Left ventricle myocardium inferior (tissue), 1 donor: ENCODE data around the gene PANK4. TPM values are rescaled to one million over a fixed set of nuclear protein-coding genes. Genes with fewer than 3 reads are reported as not detected.

Source experiments
- DNase-seq: peaks from one replicate; pipeline ENCODE4 v3.0.0-alpha.2; 2020
- H3K27ac ChIP-seq: fragments of 200-600 bp; replicated peaks from 2 replicates; pipeline ENCODE4 v1.8.0; 2021
- H3K27me3 ChIP-seq: fragments of 200-600 bp; 2 replicates; pipeline ENCODE4 v1.8.0; 2021; ENCODE audit warnings: low read depth
- H3K36me3 ChIP-seq: fragments of 200-600 bp; 2 replicates; pipeline ENCODE4 v1.8.0; 2021
- H3K4me1 ChIP-seq: fragments of 200-600 bp; 2 replicates; pipeline ENCODE4 v1.8.0; 2021
- H3K4me3 ChIP-seq: fragments of 200-600 bp; 2 replicates; pipeline ENCODE4 v1.8.0; 2021; ENCODE audit warnings: mild to moderate bottlenecking, moderate library complexity
- H3K9me3 ChIP-seq: fragments of 200-600 bp; replicated peaks from 2 replicates; pipeline ENCODE4 v1.8.0; 2021
- intact Hi-C: fragments of 100-400 bp; cut with micrococcal nuclease; formaldehyde crosslinking; loops from one replicate; pipeline ENCODE4 v1.11.0; 2022
- total RNA-seq: library from RNA; stranded (reverse); fragmentation: NEBNext Ultra II Directional; extraction: Animal tissue kit (Norgen Biotek cat#: 25700); gene quantifications from one replicate; pipeline ENCODE4 v1.2.1, GENCODE V29; 2021
- TF ChIP-seq, protein P1 (sequence below): fragments of 200-600 bp; IDR thresholded peaks from 2 replicates; pipeline ENCODE4 v1.8.0; 2021; ENCODE audit warnings: antibody characterized with exemption, mild to moderate bottlenecking, borderline replicate concordance
- donor health status: DM: no; HTN: yes; CAD: no; lungs with severe emphysema.

Gene PANK4
- total RNA-seq, 1 donor from 2014 or later, result 42.8 TPM

DNA sequence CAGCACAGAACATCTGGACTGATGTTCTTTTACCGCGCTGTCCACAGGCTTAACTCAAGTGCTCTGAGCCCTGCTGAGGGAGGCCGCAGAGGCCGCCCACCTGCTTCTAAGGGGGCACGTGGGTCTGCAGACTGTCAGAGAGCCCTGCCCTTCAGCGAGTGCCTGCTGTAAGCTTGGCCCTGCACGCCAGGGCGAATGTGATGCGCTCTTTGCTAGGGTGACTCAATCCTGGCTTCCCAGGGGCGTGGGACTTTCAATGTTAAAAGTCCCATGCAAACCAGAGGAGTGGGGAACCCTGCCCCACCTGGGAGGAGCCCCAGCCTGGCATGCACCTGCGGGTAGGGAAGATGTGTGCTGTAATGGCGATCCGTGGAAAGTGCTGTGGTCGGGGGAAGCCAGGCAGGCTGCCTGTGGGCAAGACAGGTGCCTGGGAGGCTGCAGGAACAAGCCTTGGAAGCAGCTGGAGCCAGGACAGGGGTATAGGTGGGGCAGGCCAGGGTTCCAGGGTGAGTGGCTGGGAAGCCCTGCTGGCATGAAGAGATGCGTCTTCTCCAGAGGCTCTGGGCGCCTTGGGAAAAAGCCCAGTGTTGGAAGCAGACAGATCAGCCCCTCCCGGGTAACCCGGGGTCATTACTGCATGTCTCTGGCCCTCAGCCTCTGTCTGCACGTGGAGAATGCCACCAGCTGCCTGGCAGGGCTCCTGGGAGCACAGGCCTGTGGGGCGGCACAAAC is 594 bp upstream of the PANK4 start:
- Histone ChIP-seq H3K27me3 (peaks cover 15% of the 10 kb centered on the region), H3K36me3 (no peaks in the 10 kb centered on the region), H3K4me3 (peak overlapping the region; percentile 96), H3K27ac (peak overlapping the region; percentile 92), H3K9me3 (no peaks in the 10 kb centered on the region), H3K4me1 (peaks cover 81% of the 10 kb centered on the region)
- DNase-seq, result peak; percentile 78
- intact Hi-C loops, result no loop called here
- TF ChIP-seq, protein P1, sequence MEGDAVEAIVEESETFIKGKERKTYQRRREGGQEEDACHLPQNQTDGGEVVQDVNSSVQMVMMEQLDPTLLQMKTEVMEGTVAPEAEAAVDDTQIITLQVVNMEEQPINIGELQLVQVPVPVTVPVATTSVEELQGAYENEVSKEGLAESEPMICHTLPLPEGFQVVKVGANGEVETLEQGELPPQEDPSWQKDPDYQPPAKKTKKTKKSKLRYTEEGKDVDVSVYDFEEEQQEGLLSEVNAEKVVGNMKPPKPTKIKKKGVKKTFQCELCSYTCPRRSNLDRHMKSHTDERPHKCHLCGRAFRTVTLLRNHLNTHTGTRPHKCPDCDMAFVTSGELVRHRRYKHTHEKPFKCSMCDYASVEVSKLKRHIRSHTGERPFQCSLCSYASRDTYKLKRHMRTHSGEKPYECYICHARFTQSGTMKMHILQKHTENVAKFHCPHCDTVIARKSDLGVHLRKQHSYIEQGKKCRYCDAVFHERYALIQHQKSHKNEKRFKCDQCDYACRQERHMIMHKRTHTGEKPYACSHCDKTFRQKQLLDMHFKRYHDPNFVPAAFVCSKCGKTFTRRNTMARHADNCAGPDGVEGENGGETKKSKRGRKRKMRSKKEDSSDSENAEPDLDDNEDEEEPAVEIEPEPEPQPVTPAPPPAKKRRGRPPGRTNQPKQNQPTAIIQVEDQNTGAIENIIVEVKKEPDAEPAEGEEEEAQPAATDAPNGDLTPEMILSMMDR, result no peak

GRCh38 chr1:2525572-2525919 is 850 bp downstream of the PANK4 start:
- Histone ChIP-seq H3K4me1 (peaks cover 82% of the 10 kb centered on the region), H3K27me3 (peaks cover under 1% of the 10 kb centered on the region), H3K4me3 (peak overlapping the region; percentile 96), H3K9me3 (no peaks in the 10 kb centered on the region), H3K36me3 (peaks cover 12% of the 10 kb centered on the region), H3K27ac (peak overlapping the region; percentile 92)
- TF ChIP-seq, protein P1, result no peak
- no peak for DNase-seq
- intact Hi-C loops, result no loop called here

DNA sequence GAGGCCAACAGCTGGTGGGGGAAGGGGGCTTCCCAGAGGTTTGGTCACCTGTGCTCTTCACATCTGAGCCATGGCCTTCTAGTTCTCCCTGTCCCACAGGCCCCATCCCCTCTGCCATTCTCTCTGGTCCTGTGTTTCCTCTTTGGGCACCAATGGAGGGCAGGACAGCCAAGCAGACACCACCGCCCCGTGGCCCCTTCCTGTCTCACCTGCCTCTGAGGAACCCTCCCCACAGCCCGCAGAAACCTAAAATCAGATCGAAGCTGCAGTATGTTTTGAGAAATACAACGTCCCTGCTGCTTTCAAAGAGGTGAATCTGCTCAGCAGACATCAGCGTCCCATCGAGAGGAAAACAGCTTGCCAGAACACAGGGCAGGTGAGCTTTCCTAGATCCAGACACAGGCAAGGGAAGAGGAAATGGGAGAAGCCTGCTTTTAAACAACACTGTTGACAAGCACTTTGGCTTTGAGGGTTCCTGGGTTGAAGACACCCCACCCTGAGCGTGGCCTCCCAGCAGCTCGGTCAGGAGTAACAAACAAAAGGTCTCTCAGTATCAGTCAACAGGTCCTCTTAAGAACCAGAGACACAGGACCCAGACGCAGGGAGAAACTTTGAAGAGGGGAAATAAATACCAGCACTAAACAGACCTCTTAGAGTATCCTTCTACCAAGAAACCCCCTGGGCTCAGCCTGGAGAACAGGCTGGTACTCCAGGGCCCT is 2.3 kb downstream of the PANK4 start:
- TF ChIP-seq, protein P1, result no peak
- Histone ChIP-seq H3K27ac (no peak overlapping the region), H3K4me3 (peak overlapping the region; percentile 96), H3K4me1 (peaks cover 70% of the 10 kb centered on the region), H3K9me3 (no peaks in the 10 kb centered on the region), H3K36me3 (peaks cover 27% of the 10 kb centered on the region), H3K27me3 (no peaks in the 10 kb centered on the region)
- no peak for DNase-seq
- intact Hi-C loops, result no loop called here

GRCh38 chr1:2523191-2523890 is 3.1 kb downstream of the PANK4 start:
- intact Hi-C loops, result no loop called here
- no peaks in the 10 kb centered on the region for H3K9me3 ChIP-seq
- H3K4me1 ChIP-seq, result peaks cover 63% of the 10 kb centered on the region
- no peaks in the 10 kb centered on the region for H3K27me3 ChIP-seq
- H3K36me3 ChIP-seq, result peaks cover 34% of the 10 kb centered on the region
- no peak overlapping the region for H3K4me3 ChIP-seq
- TF ChIP-seq, protein P1, result no peak
- no peak overlapping the region for H3K27ac ChIP-seq
- no peak for DNase-seq

GRCh38 chr1:2522230-2522629 is 4.2 kb downstream of the PANK4 start:
- intact Hi-C loops, result no loop called here

More at GRCh38 chr1:2522230-2522629, 4.2 kb downstream of the PANK4 start:
- Histone ChIP-seq H3K27ac (no peak overlapping the region), H3K4me3 (no peak overlapping the region), H3K9me3 (no peaks in the 10 kb centered on the region), H3K36me3 (peaks cover 45% of the 10 kb centered on the region), H3K27me3 (no peaks in the 10 kb centered on the region), H3K4me1 (peaks cover 51% of the 10 kb centered on the region)
- TF ChIP-seq, protein P1, result no peak
- no peak for DNase-seq
